Caco-2 (cell line): ENCODE results near the gene CA6. TPM values are rescaled to one million over a fixed set of nuclear protein-coding genes. Genes with fewer than 3 reads are reported as not detected.
A peak's percentile ranks its signal among the peaks of the same experiment; 100 is the strongest.

ENCODE experiments used
- BruUV-seq: library from RNA; stranded (reverse); fragments of 400-500 nt; replicated peaks from 2 replicates; lab custom pipeline; 2021; lab: Mats Ljungman, UMichigan
- CTCF ChIA-PET: fragments of 300-600 bp; sonication (Branson Sonifier 250); formaldehyde crosslinking; loops from one replicate; lab custom pipeline; 2022; ENCODE audit warnings: antibody characterized with exemption; lab: Charles Lee
- POLR2A ChIA-PET: fragments of 300-600 bp; sonication (Branson Sonifier 250); formaldehyde crosslinking; loops from one replicate; lab custom pipeline; 2022; ENCODE audit warnings: antibody characterized with exemption; lab: Charles Lee
- DNase-seq, 2 experiments: peaks; one replicate each; pipeline versions ENCODE4 v3.0.0 to v3.0.0-alpha.2; 2020 to 2022
- H3K27me3 ChIP-seq: replicated peaks from 2 replicates; pipeline ENCODE4 v1.6.0; 2011; ENCODE audit warnings: low read length; ENCODE audit not compliant: control insufficient read depth, insufficient read depth
- H3K36me3 ChIP-seq: 2 replicates; pipeline ENCODE4 v1.5.1; 2011; ENCODE audit warnings: low read length; ENCODE audit not compliant: control insufficient read depth, insufficient read depth
- H3K4me1 ChIP-seq: fragments of 250-450 bp; sonication (Bioruptor Pico); 2 replicates; pipeline ENCODE4 v1.5.1; 2020; ENCODE audit warnings: mild to moderate bottlenecking
- H3K4me3 ChIP-seq: 2 replicates; pipeline ENCODE4 v1.5.1; 2011; ENCODE audit warnings: low read depth, mild to moderate bottlenecking, control low read depth, low read length
- H3K9me3 ChIP-seq: fragments of 250-450 bp; sonication (Bioruptor Pico); 2 replicates; pipeline ENCODE4 v1.5.1; 2020; ENCODE audit warnings: mild to moderate bottlenecking, moderate library complexity
- H3K27ac Mint-ChIP-seq: one replicate; pipeline ENCODE4 v1.8.0; 2022; ENCODE audit warnings: mixed read lengths; ENCODE audit not compliant: unreplicated experiment
- H3K27me3 Mint-ChIP-seq: one replicate; pipeline ENCODE4 v1.8.0; 2022; ENCODE audit warnings: mixed read lengths; ENCODE audit not compliant: insufficient read depth, unreplicated experiment
- H3K36me3 Mint-ChIP-seq: one replicate; pipeline ENCODE4 v1.8.0; 2022; ENCODE audit warnings: mild to moderate bottlenecking, mixed read lengths; ENCODE audit not compliant: insufficient read depth, unreplicated experiment
- H3K4me1 Mint-ChIP-seq: one replicate; pipeline ENCODE4 v1.8.0; 2022; ENCODE audit warnings: low read depth, mixed read lengths; ENCODE audit not compliant: unreplicated experiment
- H3K4me3 Mint-ChIP-seq: one replicate; pipeline ENCODE4 v1.8.0; 2022; ENCODE audit warnings: mild to moderate bottlenecking, moderate library complexity, mixed read lengths; ENCODE audit not compliant: unreplicated experiment
- H3K9me3 Mint-ChIP-seq: one replicate; pipeline ENCODE4 v1.8.0; 2022; ENCODE audit warnings: mixed read lengths; ENCODE audit not compliant: unreplicated experiment
- CTCF ChIP-seq, 2 experiments: fragments of 200-600 bp in 1 of 2; IDR thresholded peaks; 1 replicate in 1 of 2; 2 replicates in 1 of 2; pipeline versions ENCODE4 v1.5.1 to v1.8.0; 2011 to 2022; ENCODE audit warnings: antibody characterized with exemption in 1 of 2, control low read depth in 1 of 2, inconsistent platforms in 1 of 2, low read depth in 1 of 2, low read length in 1 of 2, mild to moderate bottlenecking in 1 of 2, moderate library complexity in 1 of 2; ENCODE audit not compliant: insufficient read depth in 1 of 2, severe bottlenecking in 1 of 2, unreplicated experiment in 1 of 2
- intact Hi-C: fragments of 100-400 bp; cut with micrococcal nuclease; formaldehyde crosslinking; loops from one replicate; pipeline ENCODE4 v1.10.0; 2022; ENCODE audit not compliant: unreplicated experiment
- total RNA-seq: library from RNA; stranded (reverse); gene quantifications from 2 replicates; pipeline ENCODE4 v1.2.3, GENCODE V29; 2022

The CA6 gene
- total RNA-seq, 1 experiment from 2014 or later = not detected

- peak overlapping the region; percentile 70 for H3K27ac Mint-ChIP-seq
- no peak for TF ChIP-seq CTCF (IDR thresholded peaks at IDR 0.05; ENCODE audit: insufficient read depth in 1 of 2, low read depth in 1 of 2, low read length in 1 of 2, severe bottlenecking in 1 of 2, unreplicated experiment in 1 of 2)
- Histone ChIP-seq H3K9me3 (no peaks in the 10 kb centered on the region), H3K4me1 (peaks cover 11% of the 10 kb centered on the region), H3K36me3 (no peaks in the 10 kb centered on the region), H3K27me3 (no peaks in the 10 kb centered on the region), H3K4me3 (no peak overlapping the region)
- H3K36me3 Mint-ChIP-seq = no peaks in the 10 kb centered on the region
- POLR2A ChIA-PET = no interaction called here
- H3K9me3 Mint-ChIP-seq = no peaks in the 10 kb centered on the region
- intact Hi-C loops = loop anchor here (1.0 kb wide), 1 partner anchor 90 kb away; no protein-coding TSS in a partner anchor
- DNase-seq = peak; percentile 68 to 69
- peak overlapping the region; percentile 23 for H3K4me3 Mint-ChIP-seq
- H3K4me1 Mint-ChIP-seq = peaks cover 15% of the 10 kb centered on the region
- no TSS peak for BruUV-seq
- CTCF ChIA-PET = interaction anchor here (0.6 kb wide), 1 partner anchor 49 kb away, joined by 3 read pairs; no protein-coding TSS in a partner anchor
- H3K27me3 Mint-ChIP-seq = no peaks in the 10 kb centered on the region
Measured at GRCh38 chr1:9010781-9011323, 65.2 kb downstream of the CA6 start.

DNA sequence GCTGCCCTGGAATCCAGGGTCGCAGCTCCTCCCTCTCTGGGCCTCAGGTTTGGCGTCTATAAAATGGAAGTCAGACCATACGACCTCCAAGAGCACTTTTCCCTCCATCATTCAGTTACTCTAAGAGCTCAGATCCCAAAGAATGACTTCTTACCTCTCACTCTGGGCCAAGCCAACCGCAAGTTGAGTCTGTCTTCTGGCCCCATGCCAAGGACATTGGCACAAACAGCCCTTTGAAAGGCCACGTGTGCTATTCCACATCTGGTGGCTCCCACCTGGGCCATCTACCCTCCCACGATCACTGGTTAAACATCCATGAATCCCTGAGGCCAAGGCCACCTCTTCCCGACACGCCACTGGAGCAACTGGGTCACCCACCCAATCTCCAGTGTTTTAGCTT lies 68.2 kb downstream of the CA6 start:
- Histone ChIP-seq H3K4me1 (peaks cover 11% of the 10 kb centered on the region), H3K36me3 (no peaks in the 10 kb centered on the region), H3K4me3 (no peak overlapping the region), H3K9me3 (no peaks in the 10 kb centered on the region), H3K27me3 (no peaks in the 10 kb centered on the region)
- ChIA-PET POLR2A (no interaction called here), CTCF (no interaction called here)
- DNase-seq = no peak
- no peak for TF ChIP-seq CTCF (IDR thresholded peaks at IDR 0.05; ENCODE audit: insufficient read depth in 1 of 2, low read depth in 1 of 2, low read length in 1 of 2, severe bottlenecking in 1 of 2, unreplicated experiment in 1 of 2)
- no peaks in the 10 kb centered on the region for H3K9me3 Mint-ChIP-seq
- intact Hi-C loops = no loop called here
- peaks cover 15% of the 10 kb centered on the region for H3K4me1 Mint-ChIP-seq
- H3K27me3 Mint-ChIP-seq = no peaks in the 10 kb centered on the region
- no peak overlapping the region for H3K27ac Mint-ChIP-seq
- H3K36me3 Mint-ChIP-seq = no peaks in the 10 kb centered on the region
- no peak overlapping the region for H3K4me3 Mint-ChIP-seq
- BruUV-seq = no TSS peak

DNA sequence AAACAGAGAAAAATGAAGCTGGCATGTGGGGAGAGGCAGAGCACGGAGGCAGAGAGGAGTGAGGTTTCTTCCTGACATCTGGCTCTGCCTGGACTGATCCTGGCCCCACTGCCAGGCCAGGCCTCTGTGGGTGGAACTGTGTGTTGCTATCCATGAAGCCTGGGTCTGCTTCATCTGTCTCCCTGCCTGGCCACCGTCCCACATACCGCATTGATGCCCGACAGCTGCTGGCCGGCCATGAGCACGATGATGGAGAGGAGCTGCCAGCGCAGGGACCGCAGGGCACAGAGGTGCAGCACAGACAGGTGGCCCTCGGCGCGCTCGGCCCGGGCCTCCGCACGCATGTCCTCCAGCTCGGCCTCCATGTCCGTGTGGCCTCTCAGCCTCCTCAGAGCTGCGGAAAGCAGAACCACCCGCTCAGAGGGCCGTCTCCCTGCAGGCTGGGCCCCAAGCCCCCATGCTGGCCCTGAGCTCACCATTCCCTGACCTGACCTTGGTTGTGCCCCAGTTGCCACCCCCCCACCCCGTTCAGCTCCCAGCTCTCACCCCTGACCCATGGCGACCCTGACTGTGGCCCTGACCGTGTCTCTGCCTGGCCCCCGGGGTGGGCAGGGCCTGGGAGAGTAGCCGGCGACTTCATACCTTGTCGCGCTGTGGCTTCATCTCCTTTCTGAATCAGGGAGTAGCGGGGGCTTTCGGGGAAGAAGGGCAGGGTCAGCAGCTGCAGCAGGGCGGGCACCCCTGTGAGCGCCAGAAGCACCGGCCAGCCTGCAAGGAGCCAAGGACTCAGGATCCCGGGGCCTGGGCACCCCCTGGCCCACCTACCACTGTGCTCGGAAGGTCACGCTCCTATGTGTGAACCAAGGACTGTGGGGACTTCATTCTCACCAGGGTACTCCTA lies 69.1 kb downstream of the CA6 start:
- no TSS peak for BruUV-seq
- POLR2A ChIA-PET = no interaction called here
- Mint-ChIP-seq H3K27ac (no peak overlapping the region), H3K9me3 (no peaks in the 10 kb centered on the region), H3K36me3 (no peaks in the 10 kb centered on the region), H3K4me3 (no peak overlapping the region), H3K27me3 (no peaks in the 10 kb centered on the region), H3K4me1 (peaks cover 15% of the 10 kb centered on the region)
- Histone ChIP-seq H3K27me3 (no peaks in the 10 kb centered on the region), H3K36me3 (no peaks in the 10 kb centered on the region), H3K4me1 (peaks cover 11% of the 10 kb centered on the region), H3K9me3 (no peaks in the 10 kb centered on the region), H3K4me3 (no peak overlapping the region)
- no peak for TF ChIP-seq CTCF (IDR thresholded peaks at IDR 0.05; ENCODE audit: insufficient read depth in 1 of 2, low read depth in 1 of 2, low read length in 1 of 2, severe bottlenecking in 1 of 2, unreplicated experiment in 1 of 2)
- intact Hi-C loops = no loop called here
- no peak for DNase-seq
- CTCF ChIA-PET = interaction anchor here (0.9 kb wide), 1 partner anchor 10 kb away, joined by 5 read pairs; no protein-coding TSS in a partner anchor
